M059J (cell line): ENCODE results near the gene CCDC88A. TPM values are rescaled to one million over a fixed set of nuclear protein-coding genes. Genes with fewer than 3 reads are reported as not detected.
"Not testable (repeated sequence)": the region's sequence is repeated elsewhere in the genome, so short reads cannot be mapped to it uniquely, and the experiment has no call there.

Experiments used
- DNase-seq: peaks from one replicate; pipeline ENCODE4 v3.0.0-alpha.2; 2012; ENCODE audit warnings: low read depth
- total RNA-seq: library from RNA; depleted of rRNA; stranded (reverse); fragments of >200 nt; shearing (Covaris generic); gene quantifications from 2 replicates; pipeline ENCODE4 v1.2.3, GENCODE V29; 2014

Gene CCDC88A
- total RNA-seq, 1 experiment from 2014 or later: 31.0 TPM

GRCh38 chr2:55301277-55301676 lies 118.4 kb downstream of the CCDC88A start:
- no peak for DNase-seq

- no peak for DNase-seq
Measured at GRCh38 chr2:55296393-55296792, 123.3 kb downstream of the CCDC88A start.

GRCh38 chr2:55283083-55283482 lies 136.6 kb downstream of the CCDC88A start:
- DNase-seq: no peak

- peak; percentile 82 for DNase-seq
Measured at GRCh38 chr2:55282110-55282917, 137.3 kb downstream of the CCDC88A start.

- not testable (repeated sequence) for DNase-seq
Measured at GRCh38 chr2:55280851-55281546, 138.7 kb downstream of the CCDC88A start.

GRCh38 chr2:55279859-55280424 lies 139.7 kb downstream of the CCDC88A start:
- DNase-seq: not testable (repeated sequence)

- DNase-seq: not testable (repeated sequence)
Measured at GRCh38 chr2:55279214-55279835, 140.3 kb downstream of the CCDC88A start.

GRCh38 chr2:55277310-55277709 lies 142.3 kb downstream of the CCDC88A start:
- no peak for DNase-seq

GRCh38 chr2:55274346-55274745 lies 145.3 kb downstream of the CCDC88A start:
- not testable (repeated sequence) for DNase-seq

- DNase-seq: peak; percentile 6
Measured at GRCh38 chr2:55269645-55269990, 150.0 kb downstream of the CCDC88A start.

GRCh38 chr2:55268907-55269644 lies 150.6 kb downstream of the CCDC88A start, which contains the start of gene MTIF2:
Gene MTIF2, minus strand, starts transcription at chr2:55269231. Its CDS starts 5,373 bp downstream, at chr2:55263858.
- peak; percentile 94 for DNase-seq

GRCh38 chr2:55268288-55268906 lies 151.3 kb downstream of the CCDC88A start:
- no peak for DNase-seq

GRCh38 chr2:55259586-55259985 lies 160.1 kb downstream of the CCDC88A start:
- DNase-seq: not testable (repeated sequence)

GRCh38 chr2:55252832-55253231 lies 166.8 kb downstream of the CCDC88A start:
- DNase-seq: no peak

GRCh38 chr2:55247025-55247424 lies 172.6 kb downstream of the CCDC88A start:
- DNase-seq: no peak

- DNase-seq: no peak
Measured at GRCh38 chr2:55245411-55245810, 174.2 kb downstream of the CCDC88A start.

GRCh38 chr2:55242617-55243016 lies 177.0 kb downstream of the CCDC88A start:
- no peak for DNase-seq

GRCh38 chr2:55241582-55241981 lies 178.1 kb downstream of the CCDC88A start:
- DNase-seq: not testable (repeated sequence)

GRCh38 chr2:55239656-55240222 lies 179.9 kb downstream of the CCDC88A start:
- DNase-seq: no peak
